DND-41 (cell line): ENCODE data around the gene CDH16.

Experiments
- EZH2 ChIP-seq: IDR thresholded peaks from 3 replicates; pipeline ENCODE4 v1.6.1; 2012; ENCODE audit warnings: borderline replicate concordance, low read depth, mild to moderate bottlenecking, moderate library complexity, low read length, inconsistent platforms; ENCODE audit not compliant: severe bottlenecking
- TF ChIP-seq, protein P1 (sequence below): IDR thresholded peaks from 2 replicates; pipeline ENCODE4 v1.5.1; 2012; ENCODE audit warnings: borderline replicate concordance, low read length, moderate library complexity, mild to moderate bottlenecking; ENCODE audit not compliant: poor library complexity, severe bottlenecking; ENCODE audit errors: extremely low read depth

DNA sequence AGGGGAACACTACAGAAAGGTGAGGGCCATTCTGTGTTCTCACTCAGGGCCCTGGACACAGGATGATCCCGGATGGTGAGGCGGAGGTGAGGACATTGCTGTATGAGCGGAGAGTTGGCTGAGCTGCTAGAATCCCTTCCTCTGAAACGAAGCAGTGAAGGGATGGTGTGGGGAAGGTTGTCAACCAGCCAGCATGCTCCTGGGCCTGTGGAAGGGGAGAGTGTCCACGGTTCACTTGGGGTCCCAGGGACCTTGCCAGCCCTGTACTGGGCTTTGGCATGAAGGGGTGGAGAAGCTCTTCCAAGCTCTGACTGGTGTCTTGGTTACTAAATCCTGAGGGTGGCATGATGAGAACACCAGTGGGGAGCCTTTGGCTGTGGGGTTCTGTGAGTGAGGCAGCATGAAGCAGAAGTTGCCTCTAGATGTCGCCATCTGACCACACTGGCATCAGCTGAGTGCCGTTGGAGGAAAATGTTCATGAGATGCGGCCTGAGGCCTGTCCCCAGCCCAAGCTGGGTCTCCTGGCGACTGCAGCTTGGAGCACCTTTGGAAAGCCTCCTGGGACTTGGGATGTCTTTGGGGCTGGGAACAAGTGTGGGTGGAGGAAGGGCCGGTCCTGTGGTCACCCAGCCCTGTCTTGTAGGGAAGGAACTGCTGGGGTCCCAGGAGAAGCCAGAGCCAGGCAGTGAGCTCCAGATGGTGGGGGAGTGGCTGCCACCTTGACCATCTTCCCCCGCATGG, 23.6 kb downstream of the CDH16 start:
- TF ChIP-seq, protein P1, sequence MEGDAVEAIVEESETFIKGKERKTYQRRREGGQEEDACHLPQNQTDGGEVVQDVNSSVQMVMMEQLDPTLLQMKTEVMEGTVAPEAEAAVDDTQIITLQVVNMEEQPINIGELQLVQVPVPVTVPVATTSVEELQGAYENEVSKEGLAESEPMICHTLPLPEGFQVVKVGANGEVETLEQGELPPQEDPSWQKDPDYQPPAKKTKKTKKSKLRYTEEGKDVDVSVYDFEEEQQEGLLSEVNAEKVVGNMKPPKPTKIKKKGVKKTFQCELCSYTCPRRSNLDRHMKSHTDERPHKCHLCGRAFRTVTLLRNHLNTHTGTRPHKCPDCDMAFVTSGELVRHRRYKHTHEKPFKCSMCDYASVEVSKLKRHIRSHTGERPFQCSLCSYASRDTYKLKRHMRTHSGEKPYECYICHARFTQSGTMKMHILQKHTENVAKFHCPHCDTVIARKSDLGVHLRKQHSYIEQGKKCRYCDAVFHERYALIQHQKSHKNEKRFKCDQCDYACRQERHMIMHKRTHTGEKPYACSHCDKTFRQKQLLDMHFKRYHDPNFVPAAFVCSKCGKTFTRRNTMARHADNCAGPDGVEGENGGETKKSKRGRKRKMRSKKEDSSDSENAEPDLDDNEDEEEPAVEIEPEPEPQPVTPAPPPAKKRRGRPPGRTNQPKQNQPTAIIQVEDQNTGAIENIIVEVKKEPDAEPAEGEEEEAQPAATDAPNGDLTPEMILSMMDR, result peak; percentile 70
- TF ChIP-seq EZH2, result no peak
